GM12891 (cell line): Measurements from ENCODE around the gene CYBA.

Source experiments
- PAX5 ChIP-seq: IDR thresholded peaks from 2 replicates; pipeline ENCODE4 v1.6.1; 2011; ENCODE audit warnings: low read length, moderate library complexity, mild to moderate bottlenecking; ENCODE audit not compliant: insufficient read depth, severe bottlenecking
- POLR2A ChIP-seq: IDR thresholded peaks from 2 replicates; pipeline ENCODE4 v1.6.1; 2011; ENCODE audit warnings: low read depth, low read length, control low read depth
- POLR2AphosphoS5 ChIP-seq: IDR thresholded peaks from 2 replicates; pipeline ENCODE4 v1.6.1; 2011; ENCODE audit warnings: low read depth, low read length, control low read depth
- POU2F2 ChIP-seq: IDR thresholded peaks from 2 replicates; pipeline ENCODE4 v1.6.1; 2011; ENCODE audit warnings: low read depth, mild to moderate bottlenecking, control low read depth, low read length, moderate library complexity
- SPI1 ChIP-seq: IDR thresholded peaks from 2 replicates; pipeline ENCODE4 v1.6.1; 2011; ENCODE audit warnings: low read depth, low read length, control low read depth
- TAF1 ChIP-seq: IDR thresholded peaks from 2 replicates; pipeline ENCODE4 v1.6.1; 2011; ENCODE audit warnings: low read depth, low read length, control low read depth

GRCh38 chr16:88634994-88635670 is 15.7 kb downstream of the CYBA start:
- TF ChIP-seq POLR2A (no peak), TAF1 (no peak), POLR2AphosphoS5 (no peak), SPI1 (no peak), PAX5 (no peak), POU2F2 (no peak)
